HG03095 (cell line): ENCODE data around the gene SORBS2.
"Not testable (repeated sequence)": the region's sequence is repeated elsewhere in the genome, so short reads cannot be mapped to it uniquely, and the experiment has no call there.

ENCODE experiments used
- ATAC-seq: cut with Tn5 transposase; IDR thresholded peaks from one replicate; pipeline ENCODE4 v1.9.1; 2021; ENCODE audit warnings: moderate library complexity; ENCODE audit not compliant: unreplicated experiment

SORBS2 gene

DNA sequence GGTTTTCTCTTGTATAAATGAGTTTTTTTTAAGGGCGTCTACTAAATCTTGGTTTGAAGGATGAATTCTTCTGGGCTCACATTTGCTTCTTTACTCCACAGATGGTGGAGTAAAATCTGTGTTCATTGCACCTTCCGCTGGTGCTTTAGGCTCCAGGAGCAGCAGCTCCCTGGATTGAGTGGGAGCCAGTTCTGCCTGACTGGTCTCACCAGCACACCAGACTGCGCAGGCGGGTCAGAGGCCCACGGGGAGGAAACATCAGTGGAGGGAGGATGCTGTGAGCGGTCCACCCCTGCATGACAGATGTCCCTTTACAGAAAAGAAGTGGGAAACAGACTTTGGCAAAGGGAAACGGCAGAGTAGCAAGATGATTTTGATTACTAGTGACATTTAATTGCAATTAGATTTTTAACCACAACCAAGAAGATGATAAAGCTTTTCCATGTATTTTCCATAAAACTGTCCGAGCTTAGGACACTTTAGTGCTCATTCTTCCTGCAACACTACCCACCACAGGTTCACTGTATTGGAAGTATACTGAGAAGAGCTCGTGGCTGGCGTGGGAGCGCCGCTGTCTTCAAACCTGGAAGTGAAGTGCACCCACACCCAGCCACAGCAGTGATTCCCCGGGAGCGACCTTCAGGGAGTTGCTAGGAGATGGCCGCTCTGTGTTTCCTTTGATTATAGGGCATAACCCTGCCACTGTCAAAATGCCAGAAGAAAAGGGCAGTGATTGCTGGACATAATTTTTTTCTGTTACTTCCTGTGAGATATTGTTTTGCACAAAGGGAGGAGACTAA, 95.2 kb downstream of the SORBS2 start:
- no peak for ATAC-seq

DNA sequence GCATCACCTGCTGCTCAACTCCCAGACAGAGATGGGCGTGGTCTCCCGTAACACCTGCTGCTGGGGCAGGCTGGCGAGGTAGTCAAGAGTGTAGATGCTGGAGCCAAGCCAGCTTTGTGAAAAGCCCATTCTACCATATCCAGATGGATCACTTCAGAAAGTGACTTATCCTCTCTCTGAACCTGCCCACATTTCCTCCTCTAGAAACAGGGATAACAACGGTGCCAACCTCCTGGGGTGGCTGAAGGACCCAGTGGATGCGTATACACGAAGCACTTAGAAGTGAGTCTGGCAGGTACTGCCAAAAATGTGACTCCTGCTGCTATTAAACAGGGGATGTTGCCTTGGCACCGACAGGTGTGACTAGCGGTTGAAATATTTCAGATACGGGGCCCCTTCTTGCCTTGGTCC, 95.8 kb downstream of the SORBS2 start:
- ATAC-seq = no peak

- not testable (repeated sequence) for ATAC-seq
These were observed 97.5 kb downstream of the SORBS2 start for GRCh38 chr4:185714524-185714923.

GRCh38 chr4:185713731-185714130, 98.3 kb downstream of the SORBS2 start:
- no peak for ATAC-seq

GRCh38 chr4:185713272-185713671, 98.7 kb downstream of the SORBS2 start:
- no peak for ATAC-seq

DNA sequence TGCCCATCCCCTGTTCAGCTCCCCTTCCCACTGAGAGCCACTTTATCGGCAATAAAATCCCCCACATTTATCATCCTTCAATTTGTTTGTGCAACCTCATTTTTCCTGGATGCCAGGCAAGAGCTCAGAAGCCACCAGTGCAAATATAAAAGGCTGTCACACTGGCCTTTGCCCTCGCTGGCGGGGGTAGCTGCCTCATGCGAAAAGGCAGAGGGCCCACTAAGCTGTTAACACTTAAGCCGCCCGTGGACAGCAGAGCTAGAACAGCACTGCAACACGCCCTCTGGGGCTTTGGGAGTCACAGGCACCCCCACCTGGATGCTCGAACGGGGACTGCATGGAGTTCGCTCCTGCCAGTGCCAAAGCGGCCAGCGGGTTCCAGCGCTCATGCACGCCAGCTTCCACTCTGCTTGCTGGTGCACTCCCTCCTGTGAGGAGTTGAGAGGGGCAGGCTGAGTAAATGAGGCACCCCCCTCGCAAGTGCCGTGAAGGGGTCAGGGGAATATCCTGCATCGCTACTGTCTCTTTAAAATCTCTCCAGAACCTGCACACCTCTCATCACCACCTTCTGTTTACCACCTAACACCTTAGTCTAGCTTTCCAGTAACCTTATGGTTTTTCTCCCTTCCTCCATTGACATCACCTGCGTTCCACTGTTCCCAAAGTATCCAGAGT, 99.5 kb downstream of the SORBS2 start:
- ATAC-seq = no peak

GRCh38 chr4:185711726-185712125, 100.3 kb downstream of the SORBS2 start:
- no peak for ATAC-seq

- no peak for ATAC-seq
These were observed 101.5 kb downstream of the SORBS2 start for GRCh38 chr4:185710487-185710995.

GRCh38 chr4:185709802-185710486, 102.0 kb downstream of the SORBS2 start:
- ATAC-seq = no peak

- no peak for ATAC-seq
These were observed 103.6 kb downstream of the SORBS2 start for GRCh38 chr4:185708348-185708747.

- not testable (repeated sequence) for ATAC-seq
These were observed 104.4 kb downstream of the SORBS2 start for GRCh38 chr4:185707622-185708021.

DNA sequence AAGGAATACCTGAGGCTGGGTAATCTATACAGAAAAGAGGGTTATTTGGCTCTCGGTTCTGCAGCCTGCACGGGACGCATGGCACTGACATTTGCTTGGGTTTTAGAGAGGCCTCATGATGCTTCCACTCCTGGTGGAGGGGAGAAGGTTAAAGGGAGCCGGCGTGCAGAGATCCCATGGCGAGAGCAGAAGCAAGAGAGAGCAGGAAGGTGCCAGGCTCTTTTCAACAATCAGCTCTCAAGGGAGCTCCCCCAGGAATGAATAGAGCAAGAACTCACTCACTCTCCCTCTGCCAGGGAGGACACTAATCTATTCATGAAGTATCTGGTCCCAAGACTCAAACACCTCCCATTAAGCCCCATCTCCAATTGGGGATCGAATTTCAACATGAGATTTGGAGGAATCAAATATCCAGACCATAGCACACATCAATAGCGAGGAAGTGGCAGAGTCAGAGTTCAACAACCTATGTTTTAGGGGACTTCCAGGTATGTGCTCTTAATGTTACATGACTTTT, 109.8 kb downstream of the SORBS2 start:
- ATAC-seq = no peak

- no peak for ATAC-seq
These were observed 111.4 kb downstream of the SORBS2 start for GRCh38 chr4:185700630-185701029.

DNA sequence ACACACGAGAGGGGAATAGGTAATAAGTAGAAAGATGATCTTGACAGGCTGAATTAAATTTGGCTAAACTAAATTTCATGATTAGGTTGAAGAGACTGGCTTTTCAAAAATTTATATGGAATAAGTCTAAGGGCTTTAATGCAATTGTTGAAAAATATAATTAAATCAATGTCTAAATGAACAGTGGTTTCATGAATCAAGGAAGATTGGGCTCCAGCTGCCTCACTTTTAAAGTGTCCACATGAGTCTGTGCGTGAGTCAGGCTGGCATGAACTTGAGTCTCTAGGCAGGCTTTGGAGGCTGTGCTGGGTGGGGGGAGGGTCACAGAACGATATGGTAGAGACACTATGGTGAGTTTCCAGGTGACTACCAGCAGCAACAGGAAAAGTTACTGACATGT, 111.9 kb downstream of the SORBS2 start:
- ATAC-seq = no peak

DNA sequence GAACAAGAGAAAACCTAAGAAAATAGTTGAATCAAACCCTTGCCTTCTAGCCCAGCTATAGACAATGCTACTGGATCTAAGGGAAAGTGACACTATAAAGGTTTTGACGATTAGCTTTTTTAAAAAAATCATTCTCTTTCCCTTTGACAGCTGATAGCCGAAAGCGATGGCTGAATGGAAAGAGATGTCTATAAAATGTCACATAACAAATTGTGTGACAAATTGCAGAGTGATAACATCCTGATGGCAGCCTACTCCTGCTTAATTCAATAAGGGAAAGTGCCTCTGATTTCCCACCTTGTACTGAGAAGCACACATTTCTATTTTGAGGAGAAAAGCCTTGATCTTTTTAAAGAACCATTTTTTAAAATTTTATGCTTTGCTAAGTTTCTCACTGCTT, 114.5 kb downstream of the SORBS2 start:
- no peak for ATAC-seq

- no peak for ATAC-seq
These were observed 116.3 kb downstream of the SORBS2 start for GRCh38 chr4:185695743-185696142.

DNA sequence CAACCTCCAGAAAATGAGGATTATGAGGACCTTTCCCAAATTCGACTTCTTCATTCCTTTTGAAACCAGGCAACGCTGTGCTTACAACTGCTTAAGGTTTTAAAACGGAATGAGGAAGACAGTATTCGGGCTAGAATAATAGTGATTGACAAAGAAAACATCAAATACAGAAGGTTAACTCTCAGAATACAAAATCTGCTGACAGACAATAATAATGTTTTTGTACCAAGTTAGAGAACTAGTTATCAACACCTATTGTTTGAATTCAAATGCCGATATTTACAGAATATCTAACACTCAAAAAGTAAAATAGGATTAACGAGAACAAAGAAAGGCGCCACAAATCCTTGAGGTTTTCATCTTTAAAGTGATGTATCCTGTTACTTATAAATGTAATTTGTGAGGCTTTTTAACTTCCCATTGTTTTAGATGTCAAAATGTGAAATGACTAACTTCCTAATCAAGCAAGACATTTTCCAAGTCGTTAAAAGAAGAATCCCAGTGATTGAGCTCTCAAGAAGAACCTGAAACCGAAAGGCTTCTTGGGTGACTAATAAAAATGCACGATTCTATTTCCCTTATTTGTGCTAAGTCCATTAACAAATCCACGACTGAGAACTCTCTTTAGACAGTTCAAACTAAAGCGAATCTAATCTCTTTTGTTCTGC, 118.3 kb downstream of the SORBS2 start:
- ATAC-seq = no peak

- no peak for ATAC-seq
These were observed 122.6 kb downstream of the SORBS2 start for GRCh38 chr4:185689407-185689806.

DNA sequence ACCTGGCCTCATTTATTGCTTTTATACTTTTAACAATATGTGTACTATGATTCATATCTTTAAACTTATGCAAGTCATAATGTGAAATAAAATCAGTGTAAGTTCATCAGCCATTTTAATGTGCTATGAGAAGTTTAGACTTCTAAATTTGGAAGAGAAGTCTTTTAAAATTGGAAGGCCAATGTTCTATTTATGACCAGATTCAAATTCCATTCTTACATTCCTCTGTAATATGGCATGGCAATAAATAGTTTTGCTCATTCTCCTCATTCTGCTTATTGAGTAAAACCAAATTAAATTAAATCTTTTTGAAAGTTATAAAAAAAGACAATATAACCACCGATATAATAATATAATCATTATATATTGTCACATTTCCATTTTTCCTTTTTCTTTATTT, 126.2 kb downstream of the SORBS2 start:
- ATAC-seq = no peak

GRCh38 chr4:185683896-185684295, 128.1 kb downstream of the SORBS2 start:
- no peak for ATAC-seq

DNA sequence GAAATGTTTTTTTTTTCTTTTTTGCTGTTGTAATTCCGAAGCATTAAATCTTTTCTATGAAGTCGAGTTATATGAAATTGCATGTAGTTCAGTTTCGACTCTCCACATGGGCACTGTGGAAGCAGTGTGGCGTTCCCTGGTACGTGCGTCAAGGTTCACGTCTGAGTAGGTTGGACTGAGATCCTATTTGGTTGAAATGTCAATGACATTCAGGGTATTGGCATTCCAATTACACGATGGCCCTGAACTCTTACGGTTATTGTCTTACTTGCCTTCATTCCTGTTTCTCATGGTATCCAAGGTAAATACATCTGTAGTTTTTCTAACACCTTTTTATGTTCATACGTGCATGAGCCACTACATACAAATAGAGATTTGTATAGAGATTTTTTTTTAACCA, 128.8 kb downstream of the SORBS2 start:
- no peak for ATAC-seq
